22Rv1 (cell line): Measurements from ENCODE around the gene PSMD10.

Experiments
- ZFX ChIP-seq: fragments of 450-650 bp; IDR thresholded peaks from 2 replicates; pipeline ENCODE4 v1.6.1; 2017; ENCODE audit warnings: antibody characterized with exemption, borderline replicate concordance
- TF ChIP-seq, protein P1 (sequence below): fragments of 450-650 bp; IDR thresholded peaks from 2 replicates; pipeline ENCODE4 v1.5.1; 2017; ENCODE audit warnings: mild to moderate bottlenecking

- TF ChIP-seq, protein P1, sequence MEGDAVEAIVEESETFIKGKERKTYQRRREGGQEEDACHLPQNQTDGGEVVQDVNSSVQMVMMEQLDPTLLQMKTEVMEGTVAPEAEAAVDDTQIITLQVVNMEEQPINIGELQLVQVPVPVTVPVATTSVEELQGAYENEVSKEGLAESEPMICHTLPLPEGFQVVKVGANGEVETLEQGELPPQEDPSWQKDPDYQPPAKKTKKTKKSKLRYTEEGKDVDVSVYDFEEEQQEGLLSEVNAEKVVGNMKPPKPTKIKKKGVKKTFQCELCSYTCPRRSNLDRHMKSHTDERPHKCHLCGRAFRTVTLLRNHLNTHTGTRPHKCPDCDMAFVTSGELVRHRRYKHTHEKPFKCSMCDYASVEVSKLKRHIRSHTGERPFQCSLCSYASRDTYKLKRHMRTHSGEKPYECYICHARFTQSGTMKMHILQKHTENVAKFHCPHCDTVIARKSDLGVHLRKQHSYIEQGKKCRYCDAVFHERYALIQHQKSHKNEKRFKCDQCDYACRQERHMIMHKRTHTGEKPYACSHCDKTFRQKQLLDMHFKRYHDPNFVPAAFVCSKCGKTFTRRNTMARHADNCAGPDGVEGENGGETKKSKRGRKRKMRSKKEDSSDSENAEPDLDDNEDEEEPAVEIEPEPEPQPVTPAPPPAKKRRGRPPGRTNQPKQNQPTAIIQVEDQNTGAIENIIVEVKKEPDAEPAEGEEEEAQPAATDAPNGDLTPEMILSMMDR = no peak
- TF ChIP-seq ZFX = no peak
Measured at GRCh38 chrX:108097380-108097779, 6.0 kb upstream of the PSMD10 start.
